WTC11 (cell line): ENCODE measurements around the gene OPRD1. TPM values are rescaled to one million over a fixed set of nuclear protein-coding genes. Genes with fewer than 3 reads are reported as not detected.

Experiments
- ELF4 ChIP-seq: sonication (generic); formaldehyde crosslinking; IDR thresholded peaks from 2 replicates; pipeline ENCODE4 v1.8.1; 2022; ENCODE audit warnings: low read depth, mild to moderate bottlenecking, moderate library complexity, missing genetic modification reagents
- SP1 ChIP-seq: sonication (generic); formaldehyde crosslinking; conservative IDR thresholded peaks from 2 replicates; pipeline ENCODE4 v1.8.1; 2022; ENCODE audit warnings: missing genetic modification reagents
- TEAD4 ChIP-seq: sonication (generic); formaldehyde crosslinking; IDR thresholded peaks from 2 replicates; pipeline ENCODE4 v1.8.0; 2022; ENCODE audit warnings: mild to moderate bottlenecking, missing genetic modification reagents
- ZNF263 ChIP-seq: sonication (generic); formaldehyde crosslinking; IDR thresholded peaks from 2 replicates; pipeline ENCODE4 v1.8.1; 2022; ENCODE audit warnings: low read depth, mild to moderate bottlenecking, moderate library complexity, missing genetic modification reagents
- ZNF317 ChIP-seq: sonication (generic); formaldehyde crosslinking; IDR thresholded peaks from 2 replicates; pipeline ENCODE4 v1.8.1; 2023; ENCODE audit warnings: low read depth, mild to moderate bottlenecking, moderate library complexity, missing genetic modification reagents, borderline replicate concordance
- total RNA-seq: library from RNA; stranded (reverse); gene quantifications from 3 replicates; pipeline ENCODE4 v1.2.3, GENCODE V29; 2021
- TF ChIP-seq, protein P1 (sequence below): fragments of 200-600 bp; IDR thresholded peaks from 2 replicates; pipeline ENCODE4 v1.8.0; 2022; ENCODE audit warnings: antibody characterized with exemption
- TF ChIP-seq, protein P2 (sequence below): sonication (generic); formaldehyde crosslinking; IDR thresholded peaks from 2 replicates; pipeline ENCODE4 v1.8.1; 2023; ENCODE audit warnings: mild to moderate bottlenecking, moderate library complexity, missing genetic modification reagents
- TF ChIP-seq, protein P3 (sequence below): fragments of 250-450 bp; sonication (Bioruptor Pico); IDR thresholded peaks from 2 replicates; pipeline ENCODE4 v1.9.0; 2021; ENCODE audit warnings: mild to moderate bottlenecking
- TF ChIP-seq, protein P4 (sequence below): sonication (generic); formaldehyde crosslinking; IDR thresholded peaks from 2 replicates; pipeline ENCODE4 v1.8.0; 2023; ENCODE audit warnings: missing genetic modification reagents
- TF ChIP-seq, protein P5 (sequence below): fragments of 250-450 bp; sonication (Bioruptor Pico); IDR thresholded peaks from 2 replicates; pipeline ENCODE4 v1.9.0; 2021; ENCODE audit warnings: moderate library complexity, mild to moderate bottlenecking, inconsistent platforms, borderline replicate concordance
- TF ChIP-seq, protein P6 (sequence below): sonication (generic); formaldehyde crosslinking; IDR thresholded peaks from 2 replicates; pipeline ENCODE4 v1.8.1; 2022; ENCODE audit warnings: missing genetic modification reagents, borderline replicate concordance
- TF ChIP-seq, protein P7 (sequence below): fragments of 250-450 bp; sonication (Bioruptor Pico); IDR thresholded peaks from 2 replicates; pipeline ENCODE4 v1.9.0; 2021; ENCODE audit warnings: mild to moderate bottlenecking, borderline replicate concordance
- TF ChIP-seq, protein P8 (sequence below): fragments of 250-450 bp; sonication (Bioruptor Pico); IDR thresholded peaks from 2 replicates; pipeline ENCODE4 v1.9.0; 2021; ENCODE audit warnings: mild to moderate bottlenecking

Gene OPRD1
- total RNA-seq, 1 experiment from 2014 or later: 2.2 TPM

DNA sequence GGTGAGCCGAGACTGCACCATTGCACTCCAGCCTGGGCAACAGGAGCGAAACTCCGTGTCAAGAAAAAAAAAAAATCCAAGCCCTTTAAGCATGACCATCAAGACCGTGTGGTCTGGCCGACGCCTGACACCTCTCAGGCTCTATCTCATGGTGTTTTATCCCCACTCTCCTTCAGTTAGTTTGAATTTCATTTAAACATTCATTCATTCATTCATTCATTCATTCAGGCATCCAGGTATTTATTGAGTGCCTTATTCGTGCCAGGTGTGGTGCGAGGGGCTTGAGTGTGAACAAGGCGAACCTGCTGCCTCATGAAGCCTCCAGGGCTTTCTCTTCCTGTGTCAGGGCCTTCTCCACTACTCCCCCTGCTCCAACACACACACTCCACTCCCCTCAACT, 22.6 kb upstream of the OPRD1 start (continued):
- TF ChIP-seq, protein P1, sequence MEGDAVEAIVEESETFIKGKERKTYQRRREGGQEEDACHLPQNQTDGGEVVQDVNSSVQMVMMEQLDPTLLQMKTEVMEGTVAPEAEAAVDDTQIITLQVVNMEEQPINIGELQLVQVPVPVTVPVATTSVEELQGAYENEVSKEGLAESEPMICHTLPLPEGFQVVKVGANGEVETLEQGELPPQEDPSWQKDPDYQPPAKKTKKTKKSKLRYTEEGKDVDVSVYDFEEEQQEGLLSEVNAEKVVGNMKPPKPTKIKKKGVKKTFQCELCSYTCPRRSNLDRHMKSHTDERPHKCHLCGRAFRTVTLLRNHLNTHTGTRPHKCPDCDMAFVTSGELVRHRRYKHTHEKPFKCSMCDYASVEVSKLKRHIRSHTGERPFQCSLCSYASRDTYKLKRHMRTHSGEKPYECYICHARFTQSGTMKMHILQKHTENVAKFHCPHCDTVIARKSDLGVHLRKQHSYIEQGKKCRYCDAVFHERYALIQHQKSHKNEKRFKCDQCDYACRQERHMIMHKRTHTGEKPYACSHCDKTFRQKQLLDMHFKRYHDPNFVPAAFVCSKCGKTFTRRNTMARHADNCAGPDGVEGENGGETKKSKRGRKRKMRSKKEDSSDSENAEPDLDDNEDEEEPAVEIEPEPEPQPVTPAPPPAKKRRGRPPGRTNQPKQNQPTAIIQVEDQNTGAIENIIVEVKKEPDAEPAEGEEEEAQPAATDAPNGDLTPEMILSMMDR: no peak
- TF ChIP-seq, protein P2, sequence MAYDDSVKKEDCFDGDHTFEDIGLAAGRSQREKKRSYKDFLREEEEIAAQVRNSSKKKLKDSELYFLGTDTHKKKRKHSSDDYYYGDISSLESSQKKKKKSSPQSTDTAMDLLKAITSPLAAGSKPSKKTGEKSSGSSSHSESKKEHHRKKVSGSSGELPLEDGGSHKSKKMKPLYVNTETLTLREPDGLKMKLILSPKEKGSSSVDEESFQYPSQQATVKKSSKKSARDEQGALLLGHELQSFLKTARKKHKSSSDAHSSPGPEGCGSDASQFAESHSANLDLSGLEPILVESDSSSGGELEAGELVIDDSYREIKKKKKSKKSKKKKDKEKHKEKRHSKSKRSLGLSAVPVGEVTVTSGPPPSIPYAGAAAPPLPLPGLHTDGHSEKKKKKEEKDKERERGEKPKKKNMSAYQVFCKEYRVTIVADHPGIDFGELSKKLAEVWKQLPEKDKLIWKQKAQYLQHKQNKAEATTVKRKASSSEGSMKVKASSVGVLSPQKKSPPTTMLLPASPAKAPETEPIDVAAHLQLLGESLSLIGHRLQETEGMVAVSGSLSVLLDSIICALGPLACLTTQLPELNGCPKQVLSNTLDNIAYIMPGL: no peak
- TF ChIP-seq, protein P3, sequence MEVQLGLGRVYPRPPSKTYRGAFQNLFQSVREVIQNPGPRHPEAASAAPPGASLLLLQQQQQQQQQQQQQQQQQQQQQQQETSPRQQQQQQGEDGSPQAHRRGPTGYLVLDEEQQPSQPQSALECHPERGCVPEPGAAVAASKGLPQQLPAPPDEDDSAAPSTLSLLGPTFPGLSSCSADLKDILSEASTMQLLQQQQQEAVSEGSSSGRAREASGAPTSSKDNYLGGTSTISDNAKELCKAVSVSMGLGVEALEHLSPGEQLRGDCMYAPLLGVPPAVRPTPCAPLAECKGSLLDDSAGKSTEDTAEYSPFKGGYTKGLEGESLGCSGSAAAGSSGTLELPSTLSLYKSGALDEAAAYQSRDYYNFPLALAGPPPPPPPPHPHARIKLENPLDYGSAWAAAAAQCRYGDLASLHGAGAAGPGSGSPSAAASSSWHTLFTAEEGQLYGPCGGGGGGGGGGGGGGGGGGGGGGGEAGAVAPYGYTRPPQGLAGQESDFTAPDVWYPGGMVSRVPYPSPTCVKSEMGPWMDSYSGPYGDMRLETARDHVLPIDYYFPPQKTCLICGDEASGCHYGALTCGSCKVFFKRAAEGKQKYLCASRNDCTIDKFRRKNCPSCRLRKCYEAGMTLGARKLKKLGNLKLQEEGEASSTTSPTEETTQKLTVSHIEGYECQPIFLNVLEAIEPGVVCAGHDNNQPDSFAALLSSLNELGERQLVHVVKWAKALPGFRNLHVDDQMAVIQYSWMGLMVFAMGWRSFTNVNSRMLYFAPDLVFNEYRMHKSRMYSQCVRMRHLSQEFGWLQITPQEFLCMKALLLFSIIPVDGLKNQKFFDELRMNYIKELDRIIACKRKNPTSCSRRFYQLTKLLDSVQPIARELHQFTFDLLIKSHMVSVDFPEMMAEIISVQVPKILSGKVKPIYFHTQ (CRISPR knock-in tag): no peak
- TF ChIP-seq, protein P4, sequence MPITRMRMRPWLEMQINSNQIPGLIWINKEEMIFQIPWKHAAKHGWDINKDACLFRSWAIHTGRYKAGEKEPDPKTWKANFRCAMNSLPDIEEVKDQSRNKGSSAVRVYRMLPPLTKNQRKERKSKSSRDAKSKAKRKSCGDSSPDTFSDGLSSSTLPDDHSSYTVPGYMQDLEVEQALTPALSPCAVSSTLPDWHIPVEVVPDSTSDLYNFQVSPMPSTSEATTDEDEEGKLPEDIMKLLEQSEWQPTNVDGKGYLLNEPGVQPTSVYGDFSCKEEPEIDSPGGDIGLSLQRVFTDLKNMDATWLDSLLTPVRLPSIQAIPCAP (CRISPR knock-in tag): no peak
- no peak for TF ChIP-seq ZNF263 (CRISPR knock-in tag)
- TF ChIP-seq ZNF317 (CRISPR knock-in tag): no peak
- TF ChIP-seq, protein P5, sequence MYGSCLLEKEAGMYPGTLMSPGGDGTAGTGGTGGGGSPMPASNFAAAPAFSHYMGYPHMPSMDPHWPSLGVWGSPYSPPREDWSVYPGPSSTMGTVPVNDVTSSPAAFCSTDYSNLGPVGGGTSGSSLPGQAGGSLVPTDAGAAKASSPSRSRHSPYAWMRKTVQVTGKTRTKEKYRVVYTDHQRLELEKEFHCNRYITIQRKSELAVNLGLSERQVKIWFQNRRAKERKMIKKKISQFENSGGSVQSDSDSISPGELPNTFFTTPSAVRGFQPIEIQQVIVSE: no peak
- TF ChIP-seq, protein P6, sequence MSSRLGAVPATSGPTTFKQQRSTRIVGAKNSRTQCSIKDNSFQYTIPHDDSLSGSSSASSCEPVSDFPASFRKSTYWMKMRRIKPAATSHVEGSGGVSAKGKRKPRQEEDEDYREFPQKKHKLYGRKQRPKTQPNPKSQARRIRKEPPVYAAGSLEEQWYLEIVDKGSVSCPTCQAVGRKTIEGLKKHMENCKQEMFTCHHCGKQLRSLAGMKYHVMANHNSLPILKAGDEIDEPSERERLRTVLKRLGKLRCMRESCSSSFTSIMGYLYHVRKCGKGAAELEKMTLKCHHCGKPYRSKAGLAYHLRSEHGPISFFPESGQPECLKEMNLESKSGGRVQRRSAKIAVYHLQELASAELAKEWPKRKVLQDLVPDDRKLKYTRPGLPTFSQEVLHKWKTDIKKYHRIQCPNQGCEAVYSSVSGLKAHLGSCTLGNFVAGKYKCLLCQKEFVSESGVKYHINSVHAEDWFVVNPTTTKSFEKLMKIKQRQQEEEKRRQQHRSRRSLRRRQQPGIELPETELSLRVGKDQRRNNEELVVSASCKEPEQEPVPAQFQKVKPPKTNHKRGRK (CRISPR knock-in tag): no peak
- no peak for TF ChIP-seq TEAD4
- TF ChIP-seq, protein P7, sequence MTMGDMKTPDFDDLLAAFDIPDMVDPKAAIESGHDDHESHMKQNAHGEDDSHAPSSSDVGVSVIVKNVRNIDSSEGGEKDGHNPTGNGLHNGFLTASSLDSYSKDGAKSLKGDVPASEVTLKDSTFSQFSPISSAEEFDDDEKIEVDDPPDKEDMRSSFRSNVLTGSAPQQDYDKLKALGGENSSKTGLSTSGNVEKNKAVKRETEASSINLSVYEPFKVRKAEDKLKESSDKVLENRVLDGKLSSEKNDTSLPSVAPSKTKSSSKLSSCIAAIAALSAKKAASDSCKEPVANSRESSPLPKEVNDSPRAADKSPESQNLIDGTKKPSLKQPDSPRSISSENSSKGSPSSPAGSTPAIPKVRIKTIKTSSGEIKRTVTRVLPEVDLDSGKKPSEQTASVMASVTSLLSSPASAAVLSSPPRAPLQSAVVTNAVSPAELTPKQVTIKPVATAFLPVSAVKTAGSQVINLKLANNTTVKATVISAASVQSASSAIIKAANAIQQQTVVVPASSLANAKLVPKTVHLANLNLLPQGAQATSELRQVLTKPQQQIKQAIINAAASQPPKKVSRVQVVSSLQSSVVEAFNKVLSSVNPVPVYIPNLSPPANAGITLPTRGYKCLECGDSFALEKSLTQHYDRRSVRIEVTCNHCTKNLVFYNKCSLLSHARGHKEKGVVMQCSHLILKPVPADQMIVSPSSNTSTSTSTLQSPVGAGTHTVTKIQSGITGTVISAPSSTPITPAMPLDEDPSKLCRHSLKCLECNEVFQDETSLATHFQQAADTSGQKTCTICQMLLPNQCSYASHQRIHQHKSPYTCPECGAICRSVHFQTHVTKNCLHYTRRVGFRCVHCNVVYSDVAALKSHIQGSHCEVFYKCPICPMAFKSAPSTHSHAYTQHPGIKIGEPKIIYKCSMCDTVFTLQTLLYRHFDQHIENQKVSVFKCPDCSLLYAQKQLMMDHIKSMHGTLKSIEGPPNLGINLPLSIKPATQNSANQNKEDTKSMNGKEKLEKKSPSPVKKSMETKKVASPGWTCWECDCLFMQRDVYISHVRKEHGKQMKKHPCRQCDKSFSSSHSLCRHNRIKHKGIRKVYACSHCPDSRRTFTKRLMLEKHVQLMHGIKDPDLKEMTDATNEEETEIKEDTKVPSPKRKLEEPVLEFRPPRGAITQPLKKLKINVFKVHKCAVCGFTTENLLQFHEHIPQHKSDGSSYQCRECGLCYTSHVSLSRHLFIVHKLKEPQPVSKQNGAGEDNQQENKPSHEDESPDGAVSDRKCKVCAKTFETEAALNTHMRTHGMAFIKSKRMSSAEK (CRISPR knock-in tag): no peak
- TF ChIP-seq, protein P8, sequence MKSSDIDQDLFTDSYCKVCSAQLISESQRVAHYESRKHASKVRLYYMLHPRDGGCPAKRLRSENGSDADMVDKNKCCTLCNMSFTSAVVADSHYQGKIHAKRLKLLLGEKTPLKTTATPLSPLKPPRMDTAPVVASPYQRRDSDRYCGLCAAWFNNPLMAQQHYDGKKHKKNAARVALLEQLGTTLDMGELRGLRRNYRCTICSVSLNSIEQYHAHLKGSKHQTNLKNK (CRISPR knock-in tag): no peak
- TF ChIP-seq ELF4 (CRISPR knock-in tag): no peak
- no peak for TF ChIP-seq SP1 (CRISPR knock-in tag)
- TF ChIP-seq, all 79 proteins: peak for 0
